Tibial nerve (tissue), 4 donors: ENCODE measurements around the gene CCNO. TPM values are rescaled to one million over a fixed set of nuclear protein-coding genes. Genes with fewer than 3 reads are reported as not detected.

Experiments used
- DNase-seq, 2 donors: peaks; one replicate each; pipeline ENCODE4 v3.0.0-alpha.2; 2019; ENCODE audit warnings: low spot score in 2 of 2
- H3K27ac ChIP-seq, 4 donors: fragments of 200-600 bp; sonication (generic) in 3 of 4; one replicate each; pipeline ENCODE4 v1.5.1; 2017 to 2019; ENCODE audit warnings: mild to moderate bottlenecking in 1 of 4
- H3K27me3 ChIP-seq, 2 donors: fragments of 200-600 bp; sonication (generic) in 1 of 2; one replicate each; pipeline versions ENCODE4 v1.5.1 to v1.6.0; 2017 to 2019
- H3K36me3 ChIP-seq, 3 donors: fragments of 200-600 bp; sonication (generic); one replicate each; pipeline ENCODE4 v1.5.1; 2018 to 2019
- H3K4me1 ChIP-seq, 4 donors: fragments of 200-600 bp; sonication (generic) in 3 of 4; one replicate each; pipeline ENCODE4 v1.5.1; 2017 to 2019
- H3K4me3 ChIP-seq, 4 donors: fragments of 200-600 bp; sonication (generic) in 3 of 4; one replicate each; pipeline ENCODE4 v1.5.1; 2017 to 2019; ENCODE audit warnings: mild to moderate bottlenecking in 1 of 4, moderate library complexity in 1 of 4
- H3K9me3 ChIP-seq, 4 donors: fragments of 200-600 bp; sonication (generic) in 3 of 4; one replicate each; pipeline ENCODE4 v1.5.1; 2017 to 2019
- EP300 ChIP-seq, 2 donors: sonication (generic); formaldehyde crosslinking; IDR thresholded peaks; one replicate each; pipeline ENCODE4 v1.6.1; 2017; ENCODE audit warnings: antibody characterized with exemption in 2 of 2, mild to moderate bottlenecking in 1 of 2
- POLR2A ChIP-seq, 2 donors: fragments of 450-650 bp; IDR thresholded peaks; one replicate each; pipeline ENCODE4 v1.6.1; 2017; ENCODE audit warnings: antibody characterized with exemption in 2 of 2, mild to moderate bottlenecking in 2 of 2, moderate library complexity in 2 of 2
- WGBS, 2 donors: methylation state at CpG; one replicate each; pipeline ENCODE4 v1.1.5; 2018; 5-methylcytosine and 5-hydroxymethylcytosine counted together
- total RNA-seq, 4 donors: library from RNA; depleted of rRNA; stranded (reverse); fragments of >200 nt; gene quantifications; one replicate each; pipeline ENCODE4 v1.1.0, GENCODE V29; 2016
- TF ChIP-seq, protein P1 (sequence below), 5 experiments: fragments of 200-600 bp in 3 of 5; fragments of 450-650 bp in 2 of 5; sonication (generic) in 3 of 5; IDR thresholded peaks; one replicate each; pipeline ENCODE4 v1.5.1; 2016 to 2019; ENCODE audit warnings: antibody characterized with exemption in 5 of 5, mild to moderate bottlenecking in 3 of 5, moderate library complexity in 2 of 5

The CCNO gene, protein sequence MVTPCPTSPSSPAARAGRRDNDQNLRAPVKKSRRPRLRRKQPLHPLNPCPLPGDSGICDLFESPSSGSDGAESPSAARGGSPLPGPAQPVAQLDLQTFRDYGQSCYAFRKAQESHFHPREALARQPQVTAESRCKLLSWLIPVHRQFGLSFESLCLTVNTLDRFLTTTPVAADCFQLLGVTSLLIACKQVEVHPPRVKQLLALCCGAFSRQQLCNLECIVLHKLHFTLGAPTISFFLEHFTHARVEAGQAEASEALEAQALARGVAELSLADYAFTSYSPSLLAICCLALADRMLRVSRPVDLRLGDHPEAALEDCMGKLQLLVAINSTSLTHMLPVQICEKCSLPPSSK
- total RNA-seq = under 1 TPM in 2 of 4 donors, not detected in 2; 0.30 to 0.87 TPM

DNA sequence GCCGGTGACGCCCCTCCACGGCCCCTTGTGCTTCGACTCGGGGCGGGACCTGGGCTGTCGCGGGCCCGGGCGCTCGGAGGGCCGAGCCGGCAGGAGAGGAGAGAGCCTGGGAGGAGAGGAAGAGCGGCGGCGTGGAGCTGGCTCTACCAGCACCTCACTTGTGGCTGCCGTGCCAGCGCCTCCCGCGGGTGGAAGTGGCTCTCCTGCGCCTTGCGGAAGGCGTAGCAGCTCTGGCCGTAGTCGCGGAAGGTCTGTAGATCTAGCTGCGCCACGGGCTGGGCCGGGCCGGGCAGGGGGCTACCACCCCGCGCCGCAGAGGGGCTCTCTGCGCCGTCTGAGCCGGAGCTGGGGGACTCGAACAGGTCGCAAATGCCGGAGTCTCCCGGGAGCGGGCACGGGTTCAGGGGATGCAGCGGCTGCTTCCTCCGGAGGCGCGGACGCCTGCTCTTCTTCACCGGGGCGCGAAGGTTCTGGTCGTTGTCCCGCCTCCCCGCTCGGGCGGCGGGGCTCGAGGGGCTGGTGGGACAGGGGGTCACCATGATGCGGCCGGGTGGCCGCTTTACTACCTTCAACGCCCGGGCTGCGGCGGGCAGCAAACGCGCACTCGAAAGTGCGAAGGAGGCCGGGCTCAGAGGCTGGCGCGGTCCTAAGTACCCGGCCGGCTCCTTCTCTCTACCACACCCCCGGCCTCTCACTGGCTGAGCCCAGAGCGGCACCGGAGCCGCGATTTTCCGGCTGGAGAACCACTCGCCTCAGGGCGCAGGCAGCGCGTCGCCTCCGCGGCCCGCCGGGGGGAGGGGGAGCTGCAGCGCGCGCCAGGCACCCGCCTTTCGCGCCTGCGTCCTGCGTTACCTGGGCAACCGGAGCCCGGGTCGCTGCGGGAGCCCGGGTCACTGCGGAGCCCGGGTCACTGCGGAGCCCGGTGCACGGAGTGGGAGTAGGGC, at the start of gene CCNO:
Gene CCNO, minus strand, starts transcription at position 624 of the 944 bp plus-strand sequence. Its CDS starts 85 bp downstream, at position 539.
- Histone ChIP-seq H3K36me3 (no peaks in the 10 kb centered on the region), H3K9me3 (no peaks in the 10 kb centered on the region), H3K4me1 (peaks cover 0 to 38% (median 25%) of the 10 kb centered on the region in 4 donors), H3K27me3 (peaks cover 0 to 94% of the 10 kb centered on the region in 2 donors), H3K27ac (peak within 1 kb of the TSS in 1 of 4 donors; percentile 13), H3K4me3 (peak within 1 kb of the TSS; percentile 38 to 67 (median 58))
- TF ChIP-seq, protein P1, sequence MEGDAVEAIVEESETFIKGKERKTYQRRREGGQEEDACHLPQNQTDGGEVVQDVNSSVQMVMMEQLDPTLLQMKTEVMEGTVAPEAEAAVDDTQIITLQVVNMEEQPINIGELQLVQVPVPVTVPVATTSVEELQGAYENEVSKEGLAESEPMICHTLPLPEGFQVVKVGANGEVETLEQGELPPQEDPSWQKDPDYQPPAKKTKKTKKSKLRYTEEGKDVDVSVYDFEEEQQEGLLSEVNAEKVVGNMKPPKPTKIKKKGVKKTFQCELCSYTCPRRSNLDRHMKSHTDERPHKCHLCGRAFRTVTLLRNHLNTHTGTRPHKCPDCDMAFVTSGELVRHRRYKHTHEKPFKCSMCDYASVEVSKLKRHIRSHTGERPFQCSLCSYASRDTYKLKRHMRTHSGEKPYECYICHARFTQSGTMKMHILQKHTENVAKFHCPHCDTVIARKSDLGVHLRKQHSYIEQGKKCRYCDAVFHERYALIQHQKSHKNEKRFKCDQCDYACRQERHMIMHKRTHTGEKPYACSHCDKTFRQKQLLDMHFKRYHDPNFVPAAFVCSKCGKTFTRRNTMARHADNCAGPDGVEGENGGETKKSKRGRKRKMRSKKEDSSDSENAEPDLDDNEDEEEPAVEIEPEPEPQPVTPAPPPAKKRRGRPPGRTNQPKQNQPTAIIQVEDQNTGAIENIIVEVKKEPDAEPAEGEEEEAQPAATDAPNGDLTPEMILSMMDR (IDR thresholded peaks at IDR 0.05) = peak in 1 of 5 experiments; percentile 13
- no peak for TF ChIP-seq EP300 (IDR thresholded peaks at IDR 0.05)
- WGBS, 2 donors = 0% methylated on average over 38 to 72 of the region's 106 CpGs
- peak in 1 of 2 donors; percentile 35 for DNase-seq

DNA sequence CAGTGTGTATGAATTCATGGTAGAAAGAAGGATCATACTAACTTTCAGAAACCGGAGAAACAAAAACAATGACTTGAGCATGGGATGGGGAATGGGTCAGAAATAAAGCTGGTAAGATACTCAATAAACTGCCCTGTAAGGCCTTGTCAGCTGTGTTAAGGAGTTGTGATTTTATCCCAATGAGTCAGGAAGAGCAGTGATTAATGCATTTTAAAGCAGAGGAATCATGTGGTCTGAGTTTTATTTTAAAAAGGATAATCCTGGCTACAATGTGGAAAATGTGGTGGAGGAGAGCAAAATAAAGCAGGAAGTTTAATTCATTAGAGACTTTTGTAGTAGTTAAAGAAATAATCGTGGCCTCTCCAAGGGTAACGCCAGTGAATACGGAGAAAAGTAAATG, 45.4 kb upstream of the CCNO start:
- Histone ChIP-seq H3K27me3 (no peaks in the 10 kb centered on the region), H3K36me3 (peaks cover 4 to 100% (median 13%) of the 10 kb centered on the region in 3 donors), H3K4me1 (no peaks in the 10 kb centered on the region), H3K27ac (no peak overlapping the region), H3K9me3 (no peaks in the 10 kb centered on the region), H3K4me3 (no peak overlapping the region)
- 75 to 76% methylated on average over 4 of the region's 4 CpGs for WGBS, 2 donors
- TF ChIP-seq POLR2A (IDR thresholded peaks at IDR 0.05) (no peak), EP300 (IDR thresholded peaks at IDR 0.05) (no peak)
- TF ChIP-seq, protein P1 (IDR thresholded peaks at IDR 0.05) = no peak
- DNase-seq = no peak

DNA sequence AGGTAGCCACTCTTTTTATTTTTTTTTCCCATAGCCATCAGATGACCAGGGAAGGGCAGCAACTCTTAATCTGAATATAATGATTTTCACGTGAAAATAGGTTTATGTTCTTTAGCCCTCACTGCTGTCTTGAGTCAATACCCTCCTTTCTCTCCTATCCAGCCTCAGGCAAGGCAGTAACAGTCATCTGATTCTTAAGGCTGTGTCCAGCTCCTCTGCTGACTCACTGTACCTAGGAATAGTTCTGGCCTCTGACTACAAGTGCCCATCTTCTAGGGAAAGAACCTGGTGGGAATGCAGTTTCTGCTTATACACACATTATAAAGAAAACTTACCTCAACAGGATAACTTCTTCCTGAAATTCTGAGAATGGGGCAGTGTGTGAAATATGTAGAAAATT, 43.4 kb upstream of the CCNO start:
- no peaks in the 10 kb centered on the region for H3K9me3 ChIP-seq
- no peak for DNase-seq
- no peak for TF ChIP-seq POLR2A (IDR thresholded peaks at IDR 0.05)
- TF ChIP-seq EP300 (IDR thresholded peaks at IDR 0.05) = no peak
- TF ChIP-seq, protein P1 (IDR thresholded peaks at IDR 0.05) = no peak
- no peak overlapping the region for H3K4me3 ChIP-seq
- H3K4me1 ChIP-seq = no peaks in the 10 kb centered on the region
- WGBS, 2 donors = 67 to 78% methylated on average over 1 of the region's 1 CpG
- no peaks in the 10 kb centered on the region for H3K27me3 ChIP-seq
- peaks cover 0 to 99% (median 13%) of the 10 kb centered on the region in 3 donors for H3K36me3 ChIP-seq
- no peak overlapping the region for H3K27ac ChIP-seq

DNA sequence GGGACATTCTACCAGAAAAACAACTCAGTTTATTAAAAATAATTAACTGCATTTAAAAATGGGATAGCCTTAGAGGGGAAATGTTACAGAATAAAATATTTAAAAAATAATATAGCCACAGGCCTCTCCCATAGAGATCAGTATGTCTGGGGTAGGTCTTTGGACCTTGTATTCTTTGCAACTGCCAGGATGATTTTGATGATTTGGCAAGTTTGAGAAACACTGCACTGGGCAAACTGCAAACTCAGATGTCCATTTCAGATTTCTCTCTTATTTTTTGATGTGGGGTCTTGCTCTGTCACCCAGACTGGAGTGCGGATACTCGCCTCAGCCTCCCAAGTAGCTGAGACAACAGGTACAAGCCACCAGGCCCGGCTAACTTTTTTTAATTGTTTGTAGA, 24.9 kb upstream of the CCNO start:
- WGBS, 2 donors = 94 to 99% methylated on average over 3 of the region's 3 CpGs
- no peaks in the 10 kb centered on the region for H3K9me3 ChIP-seq
- H3K4me3 ChIP-seq = no peak overlapping the region
- peaks cover 0 to 88% (median 0%) of the 10 kb centered on the region in 3 donors for H3K36me3 ChIP-seq
- no peak for DNase-seq
- H3K4me1 ChIP-seq = no peaks in the 10 kb centered on the region
- TF ChIP-seq EP300 (IDR thresholded peaks at IDR 0.05) (no peak), POLR2A (IDR thresholded peaks at IDR 0.05) (no peak)
- TF ChIP-seq, protein P1 (IDR thresholded peaks at IDR 0.05) = no peak
- H3K27ac ChIP-seq = no peak overlapping the region
- H3K27me3 ChIP-seq = no peaks in the 10 kb centered on the region
